Loucy (cell line): ENCODE measurements around the gene CRYBB2.
"Not testable (repeated sequence)": the region's sequence is repeated elsewhere in the genome, so short reads cannot be mapped to it uniquely, and the experiment has no call there.

ENCODE experiments used
- H2AFZ ChIP-seq: fragments of 200-600 bp; sonication (generic); 2 replicates; pipeline ENCODE4 v1.6.0; 2016; ENCODE audit warnings: antibody characterized with exemption, mild to moderate bottlenecking, low read length, moderate library complexity
- H3F3A ChIP-seq: fragments of 200-600 bp; 2 replicates; pipeline ENCODE4 v1.6.0; 2016; ENCODE audit warnings: antibody characterized with exemption, low read depth, mild to moderate bottlenecking
- H3K27me3 ChIP-seq: fragments of 200-600 bp; sonication (generic); 2 replicates; pipeline ENCODE4 v1.6.1; 2014; ENCODE audit warnings: low read length, mild to moderate bottlenecking; ENCODE audit not compliant: insufficient read depth, poor library complexity, severe bottlenecking
- H3K36me3 ChIP-seq: fragments of 200-600 bp; sonication (generic); 2 replicates; pipeline ENCODE4 v1.6.1; 2016; ENCODE audit warnings: low read length; ENCODE audit not compliant: insufficient read depth
- H3K4me1 ChIP-seq: fragments of 200-600 bp; sonication (generic); 2 replicates; pipeline ENCODE4 v1.5.1; 2014; ENCODE audit warnings: low read length, mild to moderate bottlenecking; ENCODE audit not compliant: insufficient read depth, poor library complexity, severe bottlenecking
- H3K4me2 ChIP-seq: fragments of 200-600 bp; sonication (generic); 2 replicates; pipeline ENCODE4 v1.6.0; 2014; ENCODE audit warnings: antibody characterized with exemption, low read length, low read depth, mild to moderate bottlenecking; ENCODE audit not compliant: poor library complexity, severe bottlenecking
- H3K4me3 ChIP-seq: fragments of 200-600 bp; sonication (generic); 2 replicates; pipeline ENCODE4 v1.5.1; 2014; ENCODE audit warnings: low read length, mild to moderate bottlenecking, mixed read lengths; ENCODE audit not compliant: poor library complexity, severe bottlenecking
- H3K79me2 ChIP-seq: fragments of 200-600 bp; sonication (generic); 2 replicates; pipeline ENCODE4 v1.6.1; 2014; ENCODE audit warnings: low read length; ENCODE audit not compliant: insufficient read depth
- H3K9ac ChIP-seq: fragments of 200-600 bp; sonication (generic); 2 replicates; pipeline ENCODE4 v1.6.0; 2014; ENCODE audit warnings: mild to moderate bottlenecking, low read depth, low read length, moderate library complexity; ENCODE audit not compliant: poor library complexity, severe bottlenecking
- H3K9me2 ChIP-seq: fragments of 200-600 bp; sonication (generic); replicated peaks from 2 replicates; pipeline ENCODE4 v1.6.1; 2016; ENCODE audit warnings: low read depth, low read length, mixed read lengths
- H3K9me3 ChIP-seq: fragments of 200-600 bp; sonication (generic); 2 replicates; pipeline ENCODE4 v1.6.1; 2014; ENCODE audit warnings: mild to moderate bottlenecking, antibody characterized with exemption, low read length, low read depth; ENCODE audit not compliant: insufficient read depth
- H4K20me1 ChIP-seq: fragments of 200-600 bp; sonication (generic); 2 replicates; pipeline ENCODE4 v1.6.0; 2014; ENCODE audit warnings: antibody characterized with exemption, low read length, mild to moderate bottlenecking; ENCODE audit not compliant: insufficient read depth, poor library complexity, severe bottlenecking

The CRYBB2 gene

GRCh38 chr22:25270061-25270460 lies 50.6 kb downstream of the CRYBB2 start:
- H3K4me2 ChIP-seq, H3K4me1 ChIP-seq, H3K36me3 ChIP-seq, H3K27me3 ChIP-seq, H4K20me1 ChIP-seq, H3K9me3 ChIP-seq, H3F3A ChIP-seq, H3K9ac ChIP-seq, H3K9me2 ChIP-seq, H3K79me2 ChIP-seq, H3K4me3 ChIP-seq, H2AFZ ChIP-seq: not testable (repeated sequence)

DNA sequence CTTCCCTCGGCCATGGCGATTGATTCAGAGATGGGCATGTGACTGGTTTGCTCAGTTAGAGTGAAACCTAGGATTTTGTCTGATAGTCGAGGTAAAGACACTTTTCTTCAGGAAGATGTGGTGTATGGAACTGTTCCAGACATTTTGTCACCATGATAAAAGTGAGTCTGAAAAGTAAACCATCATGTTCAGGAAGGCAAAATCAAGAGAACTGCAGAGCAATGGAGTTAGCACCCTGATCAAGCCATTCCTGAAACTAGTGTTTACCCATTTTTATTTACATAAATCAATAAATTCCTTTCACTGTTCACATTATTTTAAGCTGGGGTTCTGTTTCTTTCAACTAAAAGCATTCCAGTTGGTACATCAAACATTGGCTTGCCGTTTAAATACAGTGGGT lies 53.8 kb downstream of the CRYBB2 start:
- H3F3A ChIP-seq, H3K9me3 ChIP-seq, H3K27me3 ChIP-seq, H3K9me2 ChIP-seq, H3K4me1 ChIP-seq, H4K20me1 ChIP-seq, H3K9ac ChIP-seq, H2AFZ ChIP-seq, H3K4me2 ChIP-seq, H3K36me3 ChIP-seq, H3K79me2 ChIP-seq, H3K4me3 ChIP-seq: not testable (repeated sequence)

DNA sequence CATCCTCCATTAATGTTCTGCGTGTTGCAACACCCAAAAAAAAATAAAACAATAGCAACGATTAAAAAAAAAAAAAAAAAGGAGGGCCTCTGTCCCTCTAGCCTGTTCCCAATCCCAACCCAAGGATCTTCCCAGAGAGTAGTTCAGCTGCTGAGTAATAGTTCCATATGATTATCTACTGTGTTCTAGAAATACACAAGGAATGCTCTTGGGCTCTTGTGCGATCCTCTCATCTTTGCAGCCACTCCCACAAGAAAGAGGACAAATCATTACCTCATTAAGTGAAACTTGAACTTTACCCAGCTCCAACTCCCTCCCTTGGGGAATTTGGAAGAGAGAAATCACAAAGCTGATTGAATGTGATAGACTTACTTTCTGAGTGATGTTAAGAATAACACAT lies 54.5 kb downstream of the CRYBB2 start:
- H3K4me3 ChIP-seq, H4K20me1 ChIP-seq, H3K9ac ChIP-seq: not testable (repeated sequence)

DNA sequence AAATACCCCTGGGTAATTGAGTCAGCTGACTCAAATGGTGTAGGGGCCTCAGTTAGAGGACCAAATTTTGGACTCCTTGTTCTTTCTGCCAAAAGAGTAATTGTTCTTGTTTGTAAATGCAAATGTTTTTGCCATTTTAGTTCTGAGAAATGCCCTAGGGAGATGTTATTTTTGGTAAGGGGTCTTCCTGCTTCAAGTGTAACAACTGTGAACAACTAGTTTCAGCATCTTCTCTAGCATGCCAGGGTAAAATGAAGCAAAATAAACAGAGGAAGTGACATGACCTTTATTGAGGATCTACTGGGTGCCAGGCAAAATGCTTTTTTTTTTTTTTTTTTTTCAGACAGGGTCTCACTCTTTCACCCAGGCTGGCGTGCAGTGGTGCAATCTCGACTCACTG lies 60.7 kb downstream of the CRYBB2 start:
- not testable (repeated sequence) for H4K20me1 ChIP-seq, H3K4me2 ChIP-seq, H3F3A ChIP-seq, H3K9ac ChIP-seq, H3K36me3 ChIP-seq, H3K4me3 ChIP-seq, H3K4me1 ChIP-seq, H3K79me2 ChIP-seq, H3K9me2 ChIP-seq, H3K27me3 ChIP-seq, H2AFZ ChIP-seq, H3K9me3 ChIP-seq

More for the DNA sequence above, 54.5 kb downstream of the CRYBB2 start:
- H3K27me3 ChIP-seq, H3K4me1 ChIP-seq, H3K36me3 ChIP-seq, H2AFZ ChIP-seq, H3F3A ChIP-seq, H3K9me3 ChIP-seq, H3K4me2 ChIP-seq, H3K9me2 ChIP-seq, H3K79me2 ChIP-seq: not testable (repeated sequence)
